ENCODE measurements around the gene CMTM5.

DNA sequence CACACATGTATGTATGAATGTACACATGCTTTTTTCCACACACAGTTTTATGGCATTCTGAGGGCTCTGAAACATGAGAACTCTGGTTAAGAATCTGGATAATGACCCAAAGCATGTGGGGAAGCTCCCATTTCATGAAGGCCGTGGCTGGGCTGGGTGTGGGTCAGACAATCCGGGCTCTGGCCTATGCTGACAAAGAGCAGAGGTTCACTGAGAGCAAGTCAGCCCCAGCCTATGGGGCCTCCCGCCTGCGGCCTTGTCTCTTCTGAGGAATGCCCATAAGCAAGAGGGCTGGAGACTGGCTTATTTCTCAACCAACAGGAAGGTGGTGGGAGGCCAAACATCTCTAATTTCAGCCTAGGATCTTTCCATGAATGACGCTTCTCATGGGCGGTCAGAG is 22.7 kb downstream of the CMTM5 start:
- TF ChIP-seq RELA (CRISPR knock-in tag; IDR thresholded peaks at IDR 0.05; ENCODE audit: borderline replicate concordance) = no peak
- no peak for TF ChIP-seq SP1 (CRISPR knock-in tag; conservative IDR thresholded peaks at IDR 0.05)
- TF ChIP-seq, protein P1, sequence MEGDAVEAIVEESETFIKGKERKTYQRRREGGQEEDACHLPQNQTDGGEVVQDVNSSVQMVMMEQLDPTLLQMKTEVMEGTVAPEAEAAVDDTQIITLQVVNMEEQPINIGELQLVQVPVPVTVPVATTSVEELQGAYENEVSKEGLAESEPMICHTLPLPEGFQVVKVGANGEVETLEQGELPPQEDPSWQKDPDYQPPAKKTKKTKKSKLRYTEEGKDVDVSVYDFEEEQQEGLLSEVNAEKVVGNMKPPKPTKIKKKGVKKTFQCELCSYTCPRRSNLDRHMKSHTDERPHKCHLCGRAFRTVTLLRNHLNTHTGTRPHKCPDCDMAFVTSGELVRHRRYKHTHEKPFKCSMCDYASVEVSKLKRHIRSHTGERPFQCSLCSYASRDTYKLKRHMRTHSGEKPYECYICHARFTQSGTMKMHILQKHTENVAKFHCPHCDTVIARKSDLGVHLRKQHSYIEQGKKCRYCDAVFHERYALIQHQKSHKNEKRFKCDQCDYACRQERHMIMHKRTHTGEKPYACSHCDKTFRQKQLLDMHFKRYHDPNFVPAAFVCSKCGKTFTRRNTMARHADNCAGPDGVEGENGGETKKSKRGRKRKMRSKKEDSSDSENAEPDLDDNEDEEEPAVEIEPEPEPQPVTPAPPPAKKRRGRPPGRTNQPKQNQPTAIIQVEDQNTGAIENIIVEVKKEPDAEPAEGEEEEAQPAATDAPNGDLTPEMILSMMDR (IDR thresholded peaks at IDR 0.05) = no peak
- TF ChIP-seq, protein P2, sequence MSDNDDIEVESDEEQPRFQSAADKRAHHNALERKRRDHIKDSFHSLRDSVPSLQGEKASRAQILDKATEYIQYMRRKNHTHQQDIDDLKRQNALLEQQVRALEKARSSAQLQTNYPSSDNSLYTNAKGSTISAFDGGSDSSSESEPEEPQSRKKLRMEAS (CRISPR knock-in tag; IDR thresholded peaks at IDR 0.05) = no peak
- TF ChIP-seq ZBTB21 (CRISPR knock-in tag; IDR thresholded peaks at IDR 0.05; ENCODE audit: borderline replicate concordance) = no peak
- TF ChIP-seq, protein P3, sequence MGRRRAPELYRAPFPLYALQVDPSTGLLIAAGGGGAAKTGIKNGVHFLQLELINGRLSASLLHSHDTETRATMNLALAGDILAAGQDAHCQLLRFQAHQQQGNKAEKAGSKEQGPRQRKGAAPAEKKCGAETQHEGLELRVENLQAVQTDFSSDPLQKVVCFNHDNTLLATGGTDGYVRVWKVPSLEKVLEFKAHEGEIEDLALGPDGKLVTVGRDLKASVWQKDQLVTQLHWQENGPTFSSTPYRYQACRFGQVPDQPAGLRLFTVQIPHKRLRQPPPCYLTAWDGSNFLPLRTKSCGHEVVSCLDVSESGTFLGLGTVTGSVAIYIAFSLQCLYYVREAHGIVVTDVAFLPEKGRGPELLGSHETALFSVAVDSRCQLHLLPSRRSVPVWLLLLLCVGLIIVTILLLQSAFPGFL (CRISPR knock-in tag; IDR thresholded peaks at IDR 0.05; ENCODE audit: borderline replicate concordance) = no peak
- TF ChIP-seq, protein P4, sequence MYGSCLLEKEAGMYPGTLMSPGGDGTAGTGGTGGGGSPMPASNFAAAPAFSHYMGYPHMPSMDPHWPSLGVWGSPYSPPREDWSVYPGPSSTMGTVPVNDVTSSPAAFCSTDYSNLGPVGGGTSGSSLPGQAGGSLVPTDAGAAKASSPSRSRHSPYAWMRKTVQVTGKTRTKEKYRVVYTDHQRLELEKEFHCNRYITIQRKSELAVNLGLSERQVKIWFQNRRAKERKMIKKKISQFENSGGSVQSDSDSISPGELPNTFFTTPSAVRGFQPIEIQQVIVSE (CRISPR knock-in tag; IDR thresholded peaks at IDR 0.05; ENCODE audit: borderline replicate concordance) = no peak
- TF ChIP-seq, protein P5, sequence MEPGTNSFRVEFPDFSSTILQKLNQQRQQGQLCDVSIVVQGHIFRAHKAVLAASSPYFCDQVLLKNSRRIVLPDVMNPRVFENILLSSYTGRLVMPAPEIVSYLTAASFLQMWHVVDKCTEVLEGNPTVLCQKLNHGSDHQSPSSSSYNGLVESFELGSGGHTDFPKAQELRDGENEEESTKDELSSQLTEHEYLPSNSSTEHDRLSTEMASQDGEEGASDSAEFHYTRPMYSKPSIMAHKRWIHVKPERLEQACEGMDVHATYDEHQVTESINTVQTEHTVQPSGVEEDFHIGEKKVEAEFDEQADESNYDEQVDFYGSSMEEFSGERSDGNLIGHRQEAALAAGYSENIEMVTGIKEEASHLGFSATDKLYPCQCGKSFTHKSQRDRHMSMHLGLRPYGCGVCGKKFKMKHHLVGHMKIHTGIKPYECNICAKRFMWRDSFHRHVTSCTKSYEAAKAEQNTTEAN (CRISPR knock-in tag; IDR thresholded peaks at IDR 0.05) = no peak
- TF ChIP-seq GABPB1 (CRISPR knock-in tag; IDR thresholded peaks at IDR 0.05) = no peak
- TF ChIP-seq, protein P6, sequence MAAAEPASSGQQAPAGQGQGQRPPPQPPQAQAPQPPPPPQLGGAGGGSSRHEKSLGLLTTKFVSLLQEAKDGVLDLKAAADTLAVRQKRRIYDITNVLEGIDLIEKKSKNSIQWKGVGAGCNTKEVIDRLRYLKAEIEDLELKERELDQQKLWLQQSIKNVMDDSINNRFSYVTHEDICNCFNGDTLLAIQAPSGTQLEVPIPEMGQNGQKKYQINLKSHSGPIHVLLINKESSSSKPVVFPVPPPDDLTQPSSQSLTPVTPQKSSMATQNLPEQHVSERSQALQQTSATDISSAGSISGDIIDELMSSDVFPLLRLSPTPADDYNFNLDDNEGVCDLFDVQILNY (CRISPR knock-in tag; IDR thresholded peaks at IDR 0.05) = no peak
- TF ChIP-seq, protein P7, sequence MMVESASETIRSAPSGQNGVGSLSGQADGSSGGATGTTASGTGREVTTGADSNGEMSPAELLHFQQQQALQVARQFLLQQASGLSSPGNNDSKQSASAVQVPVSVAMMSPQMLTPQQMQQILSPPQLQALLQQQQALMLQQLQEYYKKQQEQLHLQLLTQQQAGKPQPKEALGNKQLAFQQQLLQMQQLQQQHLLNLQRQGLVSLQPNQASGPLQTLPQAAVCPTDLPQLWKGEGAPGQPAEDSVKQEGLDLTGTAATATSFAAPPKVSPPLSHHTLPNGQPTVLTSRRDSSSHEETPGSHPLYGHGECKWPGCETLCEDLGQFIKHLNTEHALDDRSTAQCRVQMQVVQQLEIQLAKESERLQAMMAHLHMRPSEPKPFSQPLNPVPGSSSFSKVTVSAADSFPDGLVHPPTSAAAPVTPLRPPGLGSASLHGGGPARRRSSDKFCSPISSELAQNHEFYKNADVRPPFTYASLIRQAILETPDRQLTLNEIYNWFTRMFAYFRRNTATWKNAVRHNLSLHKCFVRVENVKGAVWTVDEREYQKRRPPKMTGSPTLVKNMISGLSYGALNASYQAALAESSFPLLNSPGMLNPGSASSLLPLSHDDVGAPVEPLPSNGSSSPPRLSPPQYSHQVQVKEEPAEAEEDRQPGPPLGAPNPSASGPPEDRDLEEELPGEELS (CRISPR knock-in tag; IDR thresholded peaks at IDR 0.05) = no peak
- no peak for TF ChIP-seq CREB1 (CRISPR knock-in tag; IDR thresholded peaks at IDR 0.05)

Data from WTC11 (cell line).